ENCODE measurements around the gene PROM1.

- TF ChIP-seq NFRKB (IDR thresholded peaks at IDR 0.05), result no peak
- no peak for TF ChIP-seq PKNOX1 (IDR thresholded peaks at IDR 0.05)
- TF ChIP-seq FOXM1 (IDR thresholded peaks at IDR 0.05; ENCODE audit: borderline replicate concordance), result no peak
- TF ChIP-seq ELF4 (IDR thresholded peaks at IDR 0.05), result no peak
- no peak for TF ChIP-seq TARDBP (IDR thresholded peaks at IDR 0.05)
- no peak for TF ChIP-seq L3MBTL2 (conservative IDR thresholded peaks at IDR 0.05)
- TF ChIP-seq BHLHE40 (IDR thresholded peaks at IDR 0.05; ENCODE audit: borderline replicate concordance), result no peak
Observed at GRCh38 chr4:15928883-15929282, 154.9 kb downstream of the PROM1 start.
